Measurements from ENCODE around the gene TAF11L6. TPM values are rescaled to one million over a fixed set of nuclear protein-coding genes. Genes with fewer than 3 reads are reported as not detected.
"Not testable (repeated sequence)": the region's sequence is repeated elsewhere in the genome, so short reads cannot be mapped to it uniquely, and the experiment has no call there.

The TAF11L6 gene
- total RNA-seq, 1 donor, result not detected

DNA sequence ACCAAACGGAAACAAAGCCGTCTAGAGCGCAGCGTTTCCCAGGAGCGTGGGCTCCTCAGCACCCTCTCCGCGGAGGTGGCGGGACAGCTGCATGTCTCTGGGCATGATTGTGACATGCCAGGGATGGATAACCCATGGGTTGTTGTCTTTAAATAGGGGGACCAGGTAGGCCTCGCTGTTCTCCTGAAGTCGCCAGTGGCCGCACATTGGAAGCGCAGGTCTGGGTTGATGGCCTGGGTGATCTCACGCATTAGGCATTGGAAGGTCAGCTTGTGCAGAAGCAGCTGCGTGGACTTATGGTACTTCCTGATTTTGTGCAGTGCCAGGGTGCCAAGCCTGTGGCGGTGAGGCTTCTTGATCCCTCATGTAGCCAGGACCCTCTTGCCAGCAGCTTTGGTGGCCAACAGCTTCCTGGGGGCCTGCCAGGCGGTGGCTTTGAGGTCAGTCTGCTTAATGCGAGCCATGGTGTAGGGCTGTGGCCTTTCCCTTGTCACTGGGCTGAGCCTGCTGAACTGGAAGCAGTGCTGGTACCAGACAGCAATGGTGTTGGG is 16.6 kb upstream of the TAF11L6 start:
- DNase-seq (ENCODE audit: low read depth), result no peak
- TF ChIP-seq, protein P1, sequence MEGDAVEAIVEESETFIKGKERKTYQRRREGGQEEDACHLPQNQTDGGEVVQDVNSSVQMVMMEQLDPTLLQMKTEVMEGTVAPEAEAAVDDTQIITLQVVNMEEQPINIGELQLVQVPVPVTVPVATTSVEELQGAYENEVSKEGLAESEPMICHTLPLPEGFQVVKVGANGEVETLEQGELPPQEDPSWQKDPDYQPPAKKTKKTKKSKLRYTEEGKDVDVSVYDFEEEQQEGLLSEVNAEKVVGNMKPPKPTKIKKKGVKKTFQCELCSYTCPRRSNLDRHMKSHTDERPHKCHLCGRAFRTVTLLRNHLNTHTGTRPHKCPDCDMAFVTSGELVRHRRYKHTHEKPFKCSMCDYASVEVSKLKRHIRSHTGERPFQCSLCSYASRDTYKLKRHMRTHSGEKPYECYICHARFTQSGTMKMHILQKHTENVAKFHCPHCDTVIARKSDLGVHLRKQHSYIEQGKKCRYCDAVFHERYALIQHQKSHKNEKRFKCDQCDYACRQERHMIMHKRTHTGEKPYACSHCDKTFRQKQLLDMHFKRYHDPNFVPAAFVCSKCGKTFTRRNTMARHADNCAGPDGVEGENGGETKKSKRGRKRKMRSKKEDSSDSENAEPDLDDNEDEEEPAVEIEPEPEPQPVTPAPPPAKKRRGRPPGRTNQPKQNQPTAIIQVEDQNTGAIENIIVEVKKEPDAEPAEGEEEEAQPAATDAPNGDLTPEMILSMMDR (IDR thresholded peaks at IDR 0.05; ENCODE audit: insufficient read depth, low read depth, low read length), result no peak
- H3K4me3 ChIP-seq (ENCODE audit: low read depth, low read length), result no peak overlapping the region

DNA sequence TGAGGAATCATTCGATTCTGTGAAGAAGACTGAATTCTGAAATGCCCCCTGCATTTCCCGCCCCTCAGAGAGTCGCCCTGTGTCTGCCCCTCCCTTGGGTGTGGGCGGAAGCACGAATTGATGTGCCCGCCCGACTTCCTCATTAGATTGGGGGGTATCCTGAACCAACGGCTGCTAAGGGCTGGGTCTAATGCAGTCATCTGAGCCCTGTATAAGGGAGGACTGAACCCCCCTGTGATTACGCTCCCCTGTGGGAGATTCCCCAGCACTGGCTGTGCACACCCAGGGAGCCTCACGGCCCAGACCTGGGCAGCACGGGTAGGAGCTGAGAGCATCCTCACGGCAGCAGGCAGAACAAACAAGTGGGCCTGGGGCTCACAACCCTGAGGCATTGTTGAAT is 10.9 kb upstream of the TAF11L6 start:
- DNase-seq (ENCODE audit: low read depth); H3K4me3 ChIP-seq (ENCODE audit: low read depth, low read length): not testable (repeated sequence)

DNA sequence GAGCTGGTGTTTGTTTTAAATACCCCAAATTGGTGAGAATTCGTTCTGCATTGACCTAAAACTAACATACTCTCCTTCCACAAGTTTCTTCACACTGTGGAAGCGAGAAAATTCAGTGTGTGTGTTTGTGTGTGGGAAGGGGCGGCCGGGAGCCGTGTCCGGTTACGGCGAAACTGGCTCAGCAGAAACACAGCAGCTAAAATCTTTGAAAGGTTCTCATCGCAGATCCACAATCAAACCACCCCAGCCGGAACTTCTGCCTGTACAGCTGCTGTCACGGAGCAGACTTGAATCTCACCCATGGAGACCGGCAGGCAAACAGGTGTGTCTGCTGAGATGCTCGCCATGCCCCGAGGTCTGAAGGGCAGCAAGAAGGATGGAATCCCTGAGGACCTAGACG is 10.4 kb upstream of the TAF11L6 start, which contains the start of gene TAF11L3:
Gene TAF11L3 (plus strand): TSS at position 301 of the 400 bp plus-strand sequence.
- not testable (repeated sequence) for H3K4me3 ChIP-seq (ENCODE audit: low read depth, low read length); DNase-seq (ENCODE audit: low read depth)

DNA sequence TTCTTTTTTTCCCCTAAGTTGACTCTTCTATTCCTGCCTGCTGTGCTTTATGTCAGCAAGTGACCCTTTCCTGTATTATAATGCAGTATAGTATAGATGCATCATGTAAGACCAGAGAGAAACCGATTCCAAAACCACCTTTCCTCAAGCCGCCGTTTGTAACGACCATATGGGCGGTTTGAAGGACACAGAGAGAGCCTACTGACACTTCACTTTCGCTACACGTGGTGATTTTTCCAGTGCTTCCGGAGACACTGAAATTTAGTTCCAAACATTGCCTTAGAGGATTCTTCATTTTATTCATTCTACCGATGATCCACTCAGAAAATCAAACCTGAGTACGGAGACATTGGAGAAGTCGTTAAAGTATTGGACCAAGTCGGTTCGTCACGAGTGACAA is 9.0 kb upstream of the TAF11L6 start:
- DNase-seq (ENCODE audit: low read depth); H3K4me3 ChIP-seq (ENCODE audit: low read depth, low read length): not testable (repeated sequence)

DNA sequence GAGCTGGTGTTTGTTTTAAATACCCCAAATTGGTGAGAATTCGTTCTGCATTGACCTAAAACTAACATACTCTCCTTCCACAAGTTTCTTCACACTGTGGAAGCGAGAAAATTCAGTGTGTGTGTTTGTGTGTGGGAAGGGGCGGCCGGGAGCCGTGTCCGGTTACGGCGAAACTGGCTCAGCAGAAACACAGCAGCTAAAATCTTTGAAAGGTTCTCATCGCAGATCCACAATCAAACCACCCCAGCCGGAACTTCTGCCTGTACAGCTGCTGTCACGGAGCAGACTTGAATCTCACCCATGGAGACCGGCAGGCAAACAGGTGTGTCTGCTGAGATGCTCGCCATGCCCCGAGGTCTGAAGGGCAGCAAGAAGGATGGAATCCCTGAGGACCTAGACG is 7.0 kb upstream of the TAF11L6 start, which contains the start of gene TAF11L4:
Gene TAF11L4 (plus strand): TSS at position 301 of the 400 bp plus-strand sequence.
- DNase-seq (ENCODE audit: low read depth); H3K4me3 ChIP-seq (ENCODE audit: low read depth, low read length): not testable (repeated sequence)

DNA sequence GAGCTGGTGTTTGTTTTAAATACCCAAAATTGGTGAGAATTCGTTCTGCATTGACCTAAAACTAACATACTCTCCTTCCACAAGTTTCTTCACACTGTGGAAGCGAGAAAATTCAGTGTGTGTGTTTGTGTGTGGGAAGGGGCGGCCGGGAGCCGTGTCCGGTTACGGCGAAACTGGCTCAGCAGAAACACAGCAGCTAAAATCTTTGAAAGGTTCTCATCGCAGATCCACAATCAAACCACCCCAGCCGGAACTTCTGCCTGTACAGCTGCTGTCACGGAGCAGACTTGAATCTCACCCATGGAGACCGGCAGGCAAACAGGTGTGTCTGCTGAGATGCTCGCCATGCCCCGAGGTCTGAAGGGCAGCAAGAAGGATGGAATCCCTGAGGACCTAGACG is 3.5 kb upstream of the TAF11L6 start, which contains the start of gene TAF11L5:
Gene TAF11L5 (plus strand): TSS at position 301 of the 400 bp plus-strand sequence.
- not testable (repeated sequence) for DNase-seq (ENCODE audit: low read depth); H3K4me3 ChIP-seq (ENCODE audit: low read depth, low read length)

DNA sequence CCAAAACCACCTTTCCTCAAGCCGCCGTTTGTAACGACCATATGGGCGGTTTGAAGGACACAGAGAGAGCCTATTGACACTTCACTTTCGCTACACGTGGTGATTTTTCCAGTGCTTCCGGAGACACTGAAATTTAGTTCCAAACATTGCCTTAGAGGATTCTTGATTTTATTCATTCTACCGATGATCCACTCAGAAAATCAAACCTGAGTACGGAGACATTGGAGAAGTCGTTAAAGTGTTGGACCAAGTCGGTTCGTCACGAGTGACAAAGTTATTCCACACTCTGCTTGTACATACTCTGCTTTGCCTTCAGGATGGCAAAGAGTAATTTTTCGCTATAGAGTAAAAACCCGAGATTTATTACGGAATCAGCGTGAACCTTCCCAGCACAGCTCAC is 2.0 kb upstream of the TAF11L6 start:
- DNase-seq (ENCODE audit: low read depth), result peak; percentile 11
- not testable (repeated sequence) for H3K4me3 ChIP-seq (ENCODE audit: low read depth, low read length)

Small RNAs within 50 kb of the gene (small RNA-seq; reads per million reads assigned to genes)
- gene AC106774.3, result not detected

Other genes starting within 250 kb of the TAF11L6 start
- not detected in 2 replicates for gene TAF11L2, start 30.4 kb upstream of the TAF11L6 start, total RNA-seq
- gene TAF11L3, start 10.3 kb upstream of the TAF11L6 start, total RNA-seq, result not detected in 2 replicates
- not detected in 2 replicates for gene TAF11L4, start 6.9 kb upstream of the TAF11L6 start, total RNA-seq
- not detected in 2 replicates for gene TAF11L5, start 3.4 kb upstream of the TAF11L6 start, total RNA-seq
- gene TAF11L7, start 57.1 kb downstream of the TAF11L6 start, total RNA-seq, result not detected in 2 replicates
- gene TAF11L8, start 62.3 kb downstream of the TAF11L6 start, total RNA-seq, result not detected in 2 replicates
- not detected in 2 replicates for gene TAF11L9, start 65.7 kb downstream of the TAF11L6 start, total RNA-seq
- not detected in 2 replicates for gene TAF11L10, start 69.2 kb downstream of the TAF11L6 start, total RNA-seq
- gene TAF11L11, start 75.5 kb downstream of the TAF11L6 start, total RNA-seq, result not detected in 2 replicates
- gene TAF11L12, start 81.7 kb downstream of the TAF11L6 start, total RNA-seq, result not detected in 2 replicates
- gene TAF11L13, start 103.4 kb downstream of the TAF11L6 start, total RNA-seq, result not detected in 2 replicates
- gene TAF11L14, start 105.8 kb downstream of the TAF11L6 start, total RNA-seq, result not detected in 2 replicates

All from fibroblast of villous mesenchyme (primary cell).